HG02610 (cell line): ENCODE measurements around the gene ICA1.
"Not testable (repeated sequence)": the region's sequence is repeated elsewhere in the genome, so short reads cannot be mapped to it uniquely, and the experiment has no call there.

Experiments
- ATAC-seq: cut with Tn5 transposase; IDR thresholded peaks from one replicate; pipeline ENCODE4 v1.9.1; 2021; ENCODE audit warnings: mild to moderate bottlenecking, moderate library complexity; ENCODE audit not compliant: unreplicated experiment

Gene ICA1

DNA sequence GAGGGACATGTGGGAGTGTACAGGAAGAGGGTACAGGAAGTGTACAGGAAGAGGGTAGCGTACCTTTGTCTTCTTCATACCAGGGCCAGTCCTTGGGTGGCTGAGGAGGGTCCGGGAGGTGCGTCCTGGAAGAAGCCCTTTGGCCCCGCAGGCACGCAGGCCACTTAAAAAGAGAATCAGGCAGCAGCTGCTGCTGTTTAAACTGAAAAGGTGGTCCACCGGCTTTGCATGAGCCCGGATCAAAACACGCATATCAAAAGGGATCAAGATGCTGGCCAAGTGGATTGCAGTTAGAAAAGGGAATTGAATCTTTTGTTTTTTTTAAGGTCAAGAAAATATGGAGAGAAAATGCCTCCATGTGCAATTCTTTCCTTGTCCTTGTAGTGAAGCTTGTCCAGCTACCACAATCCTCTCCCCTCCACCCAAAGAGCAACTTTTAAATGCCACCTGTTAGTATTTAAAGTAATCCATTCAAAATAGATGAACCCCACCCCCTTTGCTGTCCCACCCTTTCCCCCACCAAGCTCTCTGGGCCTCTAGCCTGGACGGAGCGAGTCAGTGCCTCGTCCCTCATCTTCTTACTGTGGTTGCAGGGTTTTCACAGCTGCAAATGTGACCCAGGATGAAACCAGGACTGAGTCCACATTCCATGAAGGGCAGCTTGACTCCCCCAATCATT lies 150.5 kb downstream of the ICA1 start:
- ATAC-seq: no peak

DNA sequence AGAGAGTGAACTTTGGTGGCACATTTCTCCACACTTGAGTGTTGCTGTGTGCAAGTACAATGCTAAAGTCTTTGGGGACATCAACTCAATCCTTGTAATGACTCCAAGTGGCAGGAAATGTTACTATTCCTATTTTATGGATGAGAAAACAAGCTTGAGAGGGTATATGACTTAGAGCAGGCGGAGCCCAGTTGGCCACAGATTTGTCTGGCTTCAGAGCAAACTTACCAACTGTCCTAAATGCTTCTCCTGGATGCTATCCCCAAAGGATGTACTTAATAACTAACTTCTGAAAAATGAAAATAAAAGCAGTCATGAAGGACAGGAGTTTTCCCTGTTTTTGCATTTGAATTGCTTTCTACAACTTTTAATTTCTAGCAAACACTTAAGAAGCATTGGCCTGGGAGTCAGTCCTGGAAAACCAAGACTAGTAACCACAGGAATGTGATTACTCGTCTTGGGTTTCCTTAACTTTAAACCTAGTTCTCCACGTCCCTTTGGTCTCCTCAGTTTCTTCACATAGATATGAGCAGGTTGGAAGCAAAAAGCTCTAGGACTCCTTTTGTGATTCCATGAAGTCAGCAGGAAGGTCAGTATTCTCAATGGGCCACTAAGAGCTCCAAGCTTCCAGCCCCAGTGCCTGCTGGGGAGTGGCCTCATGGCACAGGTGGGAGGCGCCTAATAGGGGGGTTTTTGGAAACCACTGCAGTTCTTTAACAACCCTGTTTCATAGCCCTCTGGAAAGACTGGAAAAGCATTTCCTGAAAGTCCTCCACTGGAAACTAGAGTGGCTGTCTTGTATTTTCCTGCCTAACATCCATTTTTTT lies 152.6 kb downstream of the ICA1 start:
- no peak for ATAC-seq

DNA sequence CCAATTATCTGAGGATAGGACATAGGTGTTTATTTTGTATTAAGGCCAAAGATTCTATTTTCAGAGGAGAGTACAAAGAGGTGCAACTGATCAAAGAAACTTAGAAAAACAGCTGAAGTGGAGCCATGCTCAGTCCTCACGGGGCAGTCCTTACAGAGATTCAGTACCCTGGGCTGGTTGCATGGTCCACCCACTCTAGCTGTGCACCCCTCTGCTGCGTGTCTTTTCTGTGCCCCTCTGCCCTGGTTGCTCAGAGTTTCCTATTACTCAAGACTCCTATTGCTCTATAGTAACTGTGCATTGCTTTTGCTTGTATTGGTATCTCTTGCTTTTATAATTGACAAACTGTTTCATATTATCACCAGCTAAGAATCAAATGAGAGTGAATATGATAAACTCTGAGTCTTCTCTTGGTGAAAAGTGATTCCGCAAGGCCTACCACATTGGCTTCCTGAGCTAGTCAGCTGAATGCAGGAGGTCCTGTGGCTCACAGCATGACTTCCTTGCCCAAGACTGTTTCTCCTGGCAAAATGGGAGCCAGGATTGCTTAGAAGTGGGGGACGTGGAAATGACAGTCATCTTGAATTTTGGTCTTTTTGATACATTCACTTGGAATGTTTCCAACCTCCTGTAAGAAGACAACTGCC lies 156.4 kb downstream of the ICA1 start:
- no peak for ATAC-seq

DNA sequence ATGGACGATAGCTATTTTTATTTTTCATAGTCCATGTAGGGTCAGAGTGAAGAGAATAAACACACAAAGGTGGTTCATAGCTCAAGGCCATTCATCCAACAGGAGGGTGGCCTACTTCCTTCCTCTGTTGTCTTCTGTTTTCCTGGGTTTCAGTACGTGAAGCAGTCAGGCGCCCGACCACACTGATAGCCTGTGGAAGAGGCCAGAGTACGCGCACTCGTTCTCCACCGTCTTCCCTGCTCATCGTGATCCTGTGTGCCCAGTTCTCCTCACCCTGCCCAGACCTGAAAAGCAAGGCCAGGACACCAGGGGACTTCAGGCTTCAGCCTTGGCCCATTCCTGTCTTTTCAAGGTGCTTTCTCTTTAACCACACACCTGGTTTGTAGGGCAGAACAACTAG lies 158.7 kb downstream of the ICA1 start:
- no peak for ATAC-seq

DNA sequence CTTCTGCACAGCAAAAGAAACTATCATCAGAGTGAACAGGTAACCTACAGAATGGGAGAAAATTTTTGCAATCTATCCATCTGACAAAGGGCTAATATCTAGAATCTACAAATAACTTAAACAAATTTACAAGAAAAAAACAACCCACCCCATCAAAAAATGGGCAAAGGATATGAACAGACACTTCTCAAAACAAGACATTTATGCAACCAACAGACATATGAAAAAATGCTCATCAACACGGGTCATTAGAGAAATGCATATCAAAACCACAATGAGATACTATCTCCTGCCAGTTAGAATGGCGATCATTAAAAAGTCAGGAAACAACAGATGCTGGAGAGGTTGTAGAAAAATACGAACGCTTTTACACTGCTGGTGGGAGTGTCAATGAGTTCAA lies 160.7 kb downstream of the ICA1 start:
- not testable (repeated sequence) for ATAC-seq

DNA sequence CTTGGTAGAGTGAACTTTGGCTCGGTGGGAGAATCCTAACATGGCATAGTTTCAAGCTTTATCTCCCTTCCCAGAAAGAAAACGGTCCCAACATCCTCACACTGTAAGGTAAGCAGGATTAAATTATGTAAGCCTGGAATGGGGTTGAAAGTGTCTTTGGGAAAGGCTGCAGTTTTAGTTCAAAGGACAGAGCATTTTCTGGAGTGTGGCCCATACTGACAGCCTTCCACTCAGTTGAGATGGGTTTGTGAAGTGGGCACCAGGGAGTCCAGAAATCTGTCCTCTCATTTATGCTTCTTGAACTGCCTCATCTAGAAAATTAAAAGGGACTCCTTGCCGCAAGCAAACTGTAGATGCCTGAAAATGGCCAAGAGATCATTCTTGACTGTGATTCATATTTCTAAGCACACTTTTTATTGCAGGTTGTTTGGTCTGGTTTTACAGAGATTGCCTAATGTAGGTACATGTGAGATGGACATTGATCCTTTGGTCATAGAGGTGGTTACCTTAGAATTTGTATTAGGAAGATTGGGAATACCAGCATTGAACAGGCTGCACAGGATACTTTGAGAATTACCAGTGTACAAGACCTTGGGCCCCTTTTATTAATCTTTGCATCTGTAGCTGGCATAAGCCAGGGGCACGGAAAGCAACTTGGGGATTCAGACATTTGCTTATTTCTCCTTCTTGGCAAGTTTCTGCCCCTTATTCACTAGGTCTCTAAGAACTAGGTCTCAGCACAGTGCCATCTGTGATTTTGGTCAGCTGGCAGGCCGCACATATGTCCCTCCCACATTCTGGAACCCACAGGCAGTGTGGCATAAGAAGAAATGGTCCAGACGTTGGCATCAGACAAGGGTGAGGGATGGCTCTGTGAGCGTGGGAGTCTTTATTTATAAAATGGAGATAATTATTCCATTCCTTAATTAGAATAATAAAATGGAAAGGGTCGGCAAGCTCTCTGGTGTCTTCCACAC lies 167.5 kb downstream of the ICA1 start:
- ATAC-seq: no peak

DNA sequence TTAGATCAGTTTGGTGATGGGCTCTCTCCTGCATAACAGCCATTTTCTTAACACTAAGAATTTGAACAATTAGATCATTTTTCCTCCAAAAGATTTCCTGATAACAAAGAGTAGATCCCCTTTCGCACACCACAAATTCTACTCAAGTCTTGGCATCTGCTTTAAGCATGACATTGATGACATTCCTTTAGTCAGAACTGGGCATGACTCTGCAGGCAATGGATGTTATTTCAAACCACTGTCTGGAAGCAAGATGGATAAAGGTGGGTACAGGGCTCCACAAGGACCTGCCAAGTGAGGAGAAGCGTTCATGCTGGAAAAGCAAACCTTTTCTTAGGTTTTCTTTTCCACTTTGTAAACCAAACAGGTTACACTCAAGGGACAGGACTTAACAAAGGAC lies 169.8 kb downstream of the ICA1 start:
- no peak for ATAC-seq

DNA sequence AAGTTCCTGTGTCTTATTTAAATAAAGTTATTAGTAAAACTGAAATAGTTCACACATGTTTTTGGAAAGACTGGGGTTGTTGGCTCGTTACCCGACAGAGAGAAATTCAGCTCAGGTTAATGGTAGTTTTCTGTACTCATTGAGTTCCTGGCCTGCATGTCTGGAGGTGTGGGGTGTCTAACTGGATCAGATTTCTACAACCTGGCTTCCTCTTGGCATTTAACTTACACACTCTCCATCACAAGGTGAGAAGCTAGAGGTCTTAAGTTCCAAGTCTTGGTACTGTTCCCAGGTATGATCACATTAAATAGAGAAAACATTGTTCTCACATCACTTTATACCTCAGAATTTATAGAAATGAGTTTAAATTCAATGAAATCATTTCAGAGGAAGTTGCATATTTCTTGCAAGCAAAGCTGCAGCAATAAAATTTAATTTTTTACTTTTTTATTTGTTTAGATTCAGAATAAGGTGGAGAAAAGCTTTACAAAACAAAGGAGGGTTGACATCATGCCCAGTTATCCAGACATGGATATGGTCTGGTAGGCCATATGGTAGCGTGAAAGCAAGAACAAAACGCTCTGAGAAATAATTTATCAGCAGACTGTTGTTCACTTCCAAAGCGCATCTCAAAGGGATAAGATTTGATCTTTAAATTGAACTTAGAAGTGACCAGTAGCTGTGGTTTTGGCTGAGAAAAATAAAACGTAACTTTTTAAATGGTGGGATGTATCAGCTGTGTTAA lies 172.8 kb downstream of the ICA1 start:
- no peak for ATAC-seq

DNA sequence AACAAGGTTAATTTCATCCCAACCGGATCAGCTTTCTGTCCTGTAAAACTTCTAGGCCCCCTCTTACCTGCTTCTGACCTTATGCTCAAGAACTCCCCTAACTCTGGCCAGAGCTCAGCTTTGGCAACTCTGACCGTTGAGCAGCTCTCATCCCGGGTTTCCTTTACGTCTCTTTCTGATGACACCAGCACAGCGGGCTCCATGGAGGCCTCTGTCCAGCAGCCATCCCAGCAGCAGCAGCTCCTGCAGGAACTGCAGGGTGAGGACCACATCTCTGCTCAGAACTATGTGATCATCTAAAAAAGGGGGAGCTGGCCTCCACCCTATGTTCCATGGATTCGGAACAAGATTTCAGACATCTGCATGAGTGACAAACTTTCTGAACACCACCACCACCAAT lies 175.7 kb downstream of the ICA1 start:
- ATAC-seq: no peak

DNA sequence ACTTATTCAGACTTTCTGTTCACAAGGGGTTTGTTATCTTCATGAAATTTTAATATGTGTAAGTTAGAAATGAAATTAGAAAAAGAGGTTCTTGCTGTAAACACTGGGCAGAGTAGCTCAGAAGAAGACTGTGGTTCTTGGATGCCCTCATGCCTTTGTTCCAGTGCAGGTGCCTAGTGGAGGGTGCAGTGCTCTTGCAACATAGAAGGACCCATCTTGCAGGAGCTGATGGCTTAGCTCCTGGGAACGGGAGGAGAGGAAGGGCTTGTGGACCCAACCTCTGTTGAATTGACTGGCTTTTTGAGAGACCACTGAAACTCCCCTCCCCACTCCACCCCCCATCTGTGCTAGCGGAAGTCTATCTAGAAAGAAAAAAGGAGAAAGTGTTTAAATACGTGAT lies 176.5 kb downstream of the ICA1 start:
- ATAC-seq: no peak

DNA sequence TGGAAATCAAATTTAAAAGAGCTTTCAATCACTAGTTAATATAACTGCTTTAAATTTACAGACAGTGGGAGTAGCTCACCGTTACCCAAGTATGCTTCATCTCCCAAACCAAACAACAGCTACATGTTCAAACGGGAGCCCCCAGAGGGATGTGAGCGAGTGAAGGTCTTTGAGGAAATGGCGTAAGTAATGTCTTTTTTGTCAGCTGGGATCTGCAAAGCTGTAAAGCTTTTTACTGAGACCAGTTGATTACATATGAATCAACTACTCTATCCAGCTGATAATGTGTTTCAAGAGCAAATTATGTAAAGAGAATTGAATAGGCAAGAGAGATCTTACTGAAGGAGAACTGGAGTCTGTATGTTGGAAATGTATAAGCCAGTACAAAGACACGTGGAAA lies 177.1 kb downstream of the ICA1 start:
- no peak for ATAC-seq

DNA sequence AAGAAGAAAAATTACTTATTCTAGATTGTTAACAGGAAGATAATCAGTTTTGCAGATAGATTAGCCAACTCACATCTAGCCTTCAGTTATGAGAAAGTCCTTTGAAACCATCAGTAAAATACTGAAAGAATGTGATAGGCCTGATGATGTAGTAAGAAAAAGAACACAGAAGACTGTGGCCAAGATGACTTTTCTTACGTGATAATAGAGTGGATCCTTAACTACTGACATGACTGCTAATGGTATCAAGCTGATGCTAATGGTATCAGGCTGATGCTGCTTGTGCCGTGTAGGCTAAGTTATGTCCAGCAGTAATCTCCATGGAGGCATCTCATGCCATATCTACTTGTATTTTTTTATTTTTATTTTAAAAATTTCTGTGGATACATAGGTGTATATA lies 179.2 kb downstream of the ICA1 start:
- no peak for ATAC-seq

DNA sequence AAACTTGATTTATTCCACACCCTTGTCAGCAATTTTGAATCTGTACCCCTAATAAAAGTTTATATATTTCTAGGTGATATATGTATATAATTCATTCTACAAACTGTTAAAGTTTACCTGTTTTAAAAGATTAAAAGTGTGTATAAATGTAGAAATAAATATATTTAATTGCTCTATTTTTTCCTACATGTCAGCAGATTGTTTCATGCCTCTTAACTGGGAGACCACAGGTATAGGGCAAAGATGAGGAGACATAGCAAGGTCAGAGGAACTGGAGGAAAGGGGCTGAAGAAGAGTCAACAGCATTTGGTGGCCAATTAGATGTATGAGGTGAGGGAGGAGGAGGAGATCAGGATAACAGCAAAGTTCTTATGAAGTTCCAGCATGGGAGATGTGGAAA lies 183.5 kb downstream of the ICA1 start:
- no peak for ATAC-seq

DNA sequence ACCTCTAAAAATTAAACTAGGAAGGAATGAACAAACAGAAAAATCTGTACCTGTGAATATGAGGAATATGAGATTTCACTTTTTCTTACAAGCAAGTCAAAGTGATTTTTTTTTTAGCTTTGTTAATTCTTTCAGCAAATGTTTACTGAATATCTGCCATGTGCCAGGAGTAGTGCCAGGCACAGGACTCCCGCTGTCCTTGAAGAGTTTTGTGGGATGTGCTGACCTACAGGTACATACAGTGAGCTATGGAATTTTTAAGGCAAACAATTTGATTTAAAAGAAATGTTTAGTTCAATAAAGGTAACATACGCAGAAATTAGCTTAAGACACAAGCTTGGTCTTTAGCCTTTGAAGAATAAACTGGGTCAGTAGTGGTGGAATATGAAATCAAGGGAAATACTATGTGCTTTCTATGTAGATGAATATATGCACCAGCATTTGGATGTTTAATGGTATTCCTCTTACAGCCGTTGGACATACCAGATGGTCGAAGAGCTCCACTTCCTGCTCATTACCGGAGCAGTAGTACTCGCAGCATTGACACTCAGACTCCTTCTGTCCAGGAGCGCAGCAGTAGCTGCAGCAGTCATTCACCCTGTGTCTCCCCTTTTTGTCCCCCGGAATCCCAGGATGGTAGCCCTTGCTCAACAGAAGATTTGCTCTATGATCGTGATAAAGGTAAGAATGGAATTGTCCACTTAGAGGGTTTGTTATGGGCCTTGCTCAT lies 191.4 kb downstream of the ICA1 start:
- no peak for ATAC-seq

DNA sequence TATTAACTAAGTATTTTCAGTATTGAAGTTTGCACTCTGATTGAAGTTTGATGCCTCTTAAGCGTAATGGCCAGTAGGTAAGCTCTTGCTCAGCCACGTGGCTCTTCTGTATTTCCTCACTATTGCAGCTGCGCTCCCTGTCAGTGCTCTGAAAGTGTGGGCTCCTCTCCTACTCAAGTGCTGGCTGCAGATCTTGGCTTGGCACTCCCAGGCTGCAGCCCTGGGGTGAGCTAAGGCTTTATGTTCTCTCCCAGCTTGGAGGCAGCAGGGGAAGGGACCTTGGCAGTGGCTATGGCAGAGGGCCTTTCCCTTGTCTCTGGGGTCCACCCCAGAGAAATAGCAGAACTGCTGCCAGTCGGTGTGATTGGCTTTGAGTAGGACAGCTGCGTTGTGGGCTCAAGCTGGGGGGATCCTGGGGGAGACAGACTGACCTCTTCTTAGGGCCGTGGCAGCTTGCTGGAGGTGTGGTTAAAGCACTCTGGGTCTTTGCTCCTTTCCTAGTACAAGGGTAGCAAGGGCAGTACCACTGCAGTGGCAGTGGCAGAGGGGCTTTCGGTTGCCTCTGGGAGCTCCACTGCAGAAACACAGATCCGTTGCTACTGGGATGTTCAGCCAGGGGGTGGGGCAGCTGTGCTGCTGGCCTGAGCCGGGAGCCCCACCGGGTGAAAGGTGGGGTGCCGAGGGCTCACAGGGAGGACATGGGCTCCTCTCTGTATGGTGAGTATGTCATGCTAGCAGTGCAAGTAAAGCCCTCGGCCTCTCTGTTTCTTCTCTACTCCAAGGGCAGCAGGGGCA lies 192.9 kb downstream of the ICA1 start:
- ATAC-seq: no peak

DNA sequence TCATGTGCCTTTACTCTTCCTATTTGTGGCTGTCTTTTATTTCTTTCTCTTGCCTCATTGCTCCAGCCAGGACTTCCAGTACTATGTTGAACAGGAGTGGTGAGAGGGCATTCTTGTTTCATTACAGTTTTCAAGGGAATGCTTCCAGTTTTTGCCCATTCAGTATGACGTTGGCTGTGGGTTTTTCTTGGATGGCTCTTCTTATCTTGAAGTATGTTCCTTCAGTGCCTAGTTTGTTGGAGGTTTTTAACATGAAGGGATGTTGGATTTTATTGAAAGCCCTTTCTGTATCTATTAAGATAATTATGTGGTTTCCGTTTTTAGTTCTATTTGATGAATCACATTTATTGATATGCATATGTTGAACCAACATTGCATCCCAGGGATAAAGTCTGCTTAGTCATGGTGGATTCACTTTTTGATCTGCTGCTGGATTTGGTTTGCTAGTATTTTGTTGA lies 196.6 kb downstream of the ICA1 start:
- ATAC-seq: no peak

DNA sequence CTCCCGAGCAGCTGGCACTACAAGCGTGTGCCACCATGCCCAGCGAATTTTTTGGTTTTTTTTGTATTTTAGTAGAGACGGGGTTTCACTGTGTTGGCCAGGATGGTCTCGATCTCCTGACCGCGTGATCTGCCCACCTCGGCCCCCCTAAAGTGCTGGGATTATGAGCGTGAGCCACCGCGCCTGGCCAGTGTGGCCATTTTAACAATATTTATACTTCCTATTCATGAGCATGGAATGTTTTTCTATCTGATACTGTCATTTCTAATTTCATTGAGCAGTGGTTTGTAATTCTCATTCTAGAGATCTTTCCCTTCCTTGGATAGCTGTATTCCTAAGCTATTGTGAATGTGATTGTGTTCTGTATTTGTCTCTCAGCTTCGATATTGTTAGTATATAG lies 197.1 kb downstream of the ICA1 start:
- no peak for ATAC-seq

DNA sequence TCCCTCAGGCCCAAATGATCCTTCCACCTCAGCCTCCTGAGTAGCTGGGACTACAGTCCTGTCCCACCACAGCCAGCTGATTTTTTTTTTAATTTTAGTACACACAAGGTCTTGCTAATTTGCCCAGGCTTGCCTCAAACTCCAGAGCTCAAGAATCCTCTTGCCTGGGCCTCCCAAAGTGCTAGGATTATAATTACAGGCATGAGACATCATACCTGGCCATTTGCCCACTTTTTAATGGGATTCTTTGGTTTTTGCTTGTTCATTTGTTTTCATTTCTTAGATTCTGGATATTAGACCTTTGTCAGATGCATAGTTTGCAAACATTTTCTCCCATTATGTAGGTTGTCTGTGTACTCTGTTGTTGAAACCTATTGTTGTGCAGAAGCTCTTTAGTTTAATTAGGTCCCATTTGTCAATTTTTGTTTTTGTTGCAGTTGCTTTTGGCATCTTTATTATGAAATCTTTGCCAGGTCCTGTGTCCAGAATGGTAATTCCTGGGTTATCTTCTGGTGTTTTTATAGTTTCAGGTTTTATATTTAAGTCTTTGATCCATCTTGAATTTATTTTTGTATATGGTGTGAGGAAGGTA lies 198.2 kb downstream of the ICA1 start:
- no peak for ATAC-seq
